RKO (cell line): ENCODE data around the gene KLHL29.

Source experiments
- DNase-seq: peaks from one replicate; pipeline ENCODE4 v3.0.0-alpha.2; 2016; ENCODE audit warnings: low spot score

KLHL29 gene

GRCh38 chr2:23449413-23449812 is 64.4 kb downstream of the KLHL29 start:
- DNase-seq, result no peak

DNA sequence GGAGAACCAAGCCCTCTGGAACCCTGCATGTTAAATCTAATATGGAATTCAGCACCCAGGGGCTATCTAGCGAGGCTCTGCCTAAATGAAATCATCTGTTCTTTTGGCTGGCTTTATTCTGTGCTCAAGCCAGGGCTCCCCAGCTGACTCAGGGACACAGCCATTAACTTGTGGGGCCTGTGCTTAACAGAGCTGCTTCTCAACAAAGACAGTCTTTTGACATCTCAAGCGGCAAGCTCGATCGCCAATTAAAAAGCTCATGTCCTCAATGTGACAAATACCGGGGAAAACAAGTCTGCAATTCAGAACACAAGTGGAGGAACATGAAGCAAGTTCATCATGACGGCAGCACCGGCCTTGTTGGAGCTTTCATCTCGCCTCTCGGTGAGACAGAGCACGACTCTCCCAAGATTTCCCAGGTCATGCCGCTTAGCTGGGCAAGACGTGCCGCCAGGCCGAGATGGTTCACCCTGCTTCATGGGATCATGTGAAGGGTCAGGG is 64.9 kb downstream of the KLHL29 start:
- no peak for DNase-seq

- no peak for DNase-seq
These were observed 67.4 kb downstream of the KLHL29 start for GRCh38 chr2:23452372-23452771.

- no peak for DNase-seq
These were observed 68.0 kb downstream of the KLHL29 start for GRCh38 chr2:23452853-23453420.

- DNase-seq, result no peak
These were observed 68.5 kb downstream of the KLHL29 start for GRCh38 chr2:23453432-23453831.

GRCh38 chr2:23453836-23454460 is 69.0 kb downstream of the KLHL29 start:
- DNase-seq, result no peak

DNA sequence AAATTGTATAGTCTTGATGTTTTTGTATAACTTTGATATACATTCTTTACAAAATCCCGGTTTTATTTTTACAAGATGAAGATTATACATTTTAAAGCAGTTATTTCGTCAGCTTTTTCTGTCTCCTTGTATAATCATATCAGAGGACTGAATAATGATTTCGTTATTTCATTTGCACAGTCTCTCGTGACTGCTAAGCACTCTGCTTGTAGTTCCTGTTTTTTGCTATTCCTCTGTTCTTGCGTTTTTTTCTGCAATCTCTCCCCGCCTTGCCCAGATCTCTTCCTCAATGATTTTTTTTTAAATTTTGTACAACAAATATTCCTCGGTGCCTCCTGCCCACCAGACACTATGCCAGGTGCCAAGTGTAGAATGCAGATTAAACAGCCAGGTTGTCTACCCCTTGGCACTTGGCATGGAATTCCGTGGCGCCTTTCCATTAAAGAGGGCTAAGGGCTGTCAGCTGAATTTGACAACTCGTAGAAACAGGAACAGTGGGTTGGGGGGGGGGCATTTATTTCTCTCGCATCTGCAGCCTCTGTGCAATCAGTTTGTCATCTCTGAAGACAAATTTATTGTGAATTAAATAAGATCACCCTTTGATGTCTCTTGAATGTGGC is 69.6 kb downstream of the KLHL29 start:
- DNase-seq, result no peak

DNA sequence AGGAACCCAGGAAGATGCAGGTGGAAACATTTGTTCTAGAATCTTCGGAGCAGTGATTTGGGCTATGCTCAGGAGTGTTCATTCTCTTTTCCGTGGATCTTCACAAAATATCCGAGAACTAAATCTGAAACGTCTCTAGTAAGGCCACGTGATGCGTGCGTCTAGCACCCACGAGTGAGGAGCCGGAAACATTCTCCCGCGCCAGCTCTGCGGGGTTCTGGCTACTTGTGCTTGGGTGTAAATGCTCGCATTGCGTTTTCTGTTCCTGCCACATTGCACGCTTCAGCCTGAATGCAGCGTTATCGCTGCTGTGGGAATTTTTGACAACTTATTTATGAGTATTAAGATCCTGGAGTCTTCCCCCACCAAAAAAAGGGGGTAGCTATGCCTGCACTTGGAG is 71.4 kb downstream of the KLHL29 start:
- no peak for DNase-seq

DNA sequence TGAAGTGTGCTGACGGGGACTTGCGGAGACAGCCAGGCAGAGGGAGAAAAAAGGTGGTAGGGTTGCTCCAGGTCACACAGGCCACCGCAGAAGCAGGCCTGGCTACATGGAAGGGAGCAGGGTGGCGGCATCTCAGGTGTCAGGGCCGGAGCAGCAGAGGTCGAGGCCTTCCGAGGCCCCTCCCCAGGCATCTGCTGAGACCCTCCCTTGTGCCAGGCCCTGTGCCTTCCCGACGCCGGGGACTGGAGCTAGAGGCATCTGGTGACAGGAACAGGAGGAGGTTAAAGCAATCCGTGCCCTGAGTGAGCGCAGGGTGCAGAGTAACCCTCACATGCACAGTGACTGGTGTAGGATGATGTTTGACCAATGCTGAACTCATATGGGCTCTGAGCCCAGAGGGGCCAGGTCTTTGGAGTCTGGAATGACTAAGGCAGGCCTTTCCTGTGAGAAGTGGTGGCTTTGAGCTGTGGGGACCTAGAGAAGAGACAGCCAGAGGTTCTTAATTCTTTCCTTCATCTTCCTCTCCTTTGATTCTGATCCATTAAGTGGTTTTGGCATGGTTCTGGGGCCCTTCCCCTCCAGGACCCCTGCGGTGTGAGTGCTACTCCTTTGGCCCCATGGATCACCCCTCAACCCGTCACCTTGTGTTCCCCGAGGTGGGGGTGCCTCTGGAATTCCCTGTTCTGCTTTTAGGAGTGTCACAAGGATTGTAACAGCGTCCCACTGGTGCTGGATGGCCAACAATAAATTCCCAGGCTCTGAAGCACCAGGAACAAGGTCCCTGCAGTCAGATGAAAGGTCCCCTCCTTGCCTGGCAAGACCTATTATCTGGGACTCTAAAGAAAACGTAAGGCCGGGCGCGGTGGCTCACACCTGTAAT is 72.1 kb downstream of the KLHL29 start:
- DNase-seq, result peak; percentile 4

DNA sequence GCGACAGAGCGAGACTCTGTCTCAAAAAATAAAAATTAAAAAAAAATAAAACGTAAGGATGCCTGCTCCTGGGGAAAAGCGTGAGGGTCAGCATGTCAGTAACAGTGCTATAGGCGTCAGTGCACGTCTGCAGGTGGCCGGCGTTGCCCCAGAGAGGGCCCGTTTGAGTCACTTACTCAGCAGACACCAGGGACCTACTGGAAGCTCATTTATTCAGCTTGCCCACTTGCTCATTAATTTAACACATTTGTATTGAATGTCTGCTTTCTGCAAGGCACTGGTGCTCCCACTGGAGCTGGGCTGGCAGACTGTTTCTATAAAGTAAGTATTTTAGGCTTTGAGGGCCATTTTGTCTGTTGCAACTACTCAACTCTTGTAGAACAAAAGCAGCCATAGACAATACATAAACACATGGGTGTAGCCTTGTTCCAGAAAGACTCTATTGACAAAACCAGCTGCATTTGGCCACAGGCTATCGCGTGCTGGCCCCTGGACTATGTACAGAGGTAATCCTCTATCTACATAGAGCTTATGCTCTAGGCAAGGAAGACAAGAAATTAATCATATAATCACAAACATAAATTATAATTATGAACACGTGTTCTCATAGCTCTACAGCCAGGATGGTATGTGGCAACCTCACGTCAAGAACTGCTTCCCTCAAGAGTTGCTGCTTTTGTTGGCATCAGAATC is 73.2 kb downstream of the KLHL29 start:
- no peak for DNase-seq

DNA sequence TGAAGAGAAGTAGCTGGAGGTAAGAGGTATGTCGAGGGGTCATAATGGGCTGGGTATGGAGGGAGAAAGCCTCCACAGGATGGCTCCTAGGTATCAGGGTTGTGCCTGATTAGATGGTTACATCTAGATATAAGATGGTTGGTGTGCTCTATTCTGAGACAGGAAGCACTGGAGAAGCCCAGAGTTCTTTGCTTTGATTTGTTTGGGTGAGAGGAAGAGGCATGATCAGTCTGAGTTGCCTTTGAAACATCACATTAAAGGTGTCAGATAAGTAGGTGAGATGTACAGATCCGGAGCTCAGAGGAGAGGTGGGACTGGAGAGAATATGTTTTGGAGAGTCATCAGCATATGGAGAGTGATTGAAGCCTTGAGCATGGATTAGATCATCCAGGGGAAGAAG is 74.1 kb downstream of the KLHL29 start:
- no peak for DNase-seq

- peak; percentile 45 for DNase-seq
These were observed 75.2 kb downstream of the KLHL29 start for GRCh38 chr2:23460228-23460627.

- no peak for DNase-seq
These were observed 76.0 kb downstream of the KLHL29 start for GRCh38 chr2:23460993-23461392.

DNA sequence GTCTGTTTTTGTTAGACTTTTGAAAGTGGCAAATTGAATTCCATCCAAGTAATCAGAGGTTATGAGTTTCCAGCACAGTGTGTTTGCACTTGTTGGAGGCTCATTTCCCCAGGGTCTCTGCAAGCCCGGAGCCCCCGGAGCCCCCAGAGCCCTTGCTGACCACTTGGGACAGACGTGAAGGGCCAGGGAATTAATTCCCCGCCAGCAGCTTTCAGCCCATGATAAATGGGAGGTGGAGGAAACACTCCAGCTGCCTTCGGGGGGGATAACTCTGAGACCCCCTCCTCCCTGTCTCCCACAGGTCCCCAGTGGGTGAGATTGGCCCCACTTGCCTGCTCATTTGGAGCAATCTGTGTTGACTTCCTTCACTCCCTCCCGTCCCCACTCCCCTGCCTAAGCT is 79.2 kb downstream of the KLHL29 start:
- DNase-seq, result no peak

DNA sequence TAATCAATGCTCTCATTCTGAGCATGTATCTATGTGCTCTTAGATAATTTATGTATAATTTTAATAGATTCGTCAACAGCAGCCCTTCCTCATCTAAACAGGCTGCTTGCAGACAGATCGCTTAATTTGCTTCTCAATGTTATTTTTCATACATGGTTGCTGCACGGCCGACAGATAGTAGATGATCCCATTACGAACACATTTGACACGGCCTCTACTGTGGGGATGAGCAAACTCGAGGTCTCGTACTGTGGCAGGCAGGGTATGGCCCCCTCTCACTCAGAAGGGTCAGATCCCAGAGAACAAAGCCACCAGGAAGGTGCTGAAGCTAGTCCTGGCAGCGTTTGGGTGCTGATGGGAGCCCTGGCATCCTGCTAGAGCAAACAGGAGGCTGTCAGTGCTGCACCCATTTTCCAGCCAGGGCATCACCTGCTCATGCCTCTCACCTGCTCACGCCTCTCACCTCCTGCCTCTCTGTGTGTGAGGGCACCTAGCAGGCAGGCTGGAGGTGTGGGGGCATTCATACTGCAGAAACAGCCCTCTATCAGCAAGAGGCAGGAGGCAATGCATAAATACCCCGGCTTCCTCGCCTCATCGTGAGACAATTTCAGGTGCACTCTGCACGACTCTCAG is 80.0 kb downstream of the KLHL29 start:
- DNase-seq, result no peak

DNA sequence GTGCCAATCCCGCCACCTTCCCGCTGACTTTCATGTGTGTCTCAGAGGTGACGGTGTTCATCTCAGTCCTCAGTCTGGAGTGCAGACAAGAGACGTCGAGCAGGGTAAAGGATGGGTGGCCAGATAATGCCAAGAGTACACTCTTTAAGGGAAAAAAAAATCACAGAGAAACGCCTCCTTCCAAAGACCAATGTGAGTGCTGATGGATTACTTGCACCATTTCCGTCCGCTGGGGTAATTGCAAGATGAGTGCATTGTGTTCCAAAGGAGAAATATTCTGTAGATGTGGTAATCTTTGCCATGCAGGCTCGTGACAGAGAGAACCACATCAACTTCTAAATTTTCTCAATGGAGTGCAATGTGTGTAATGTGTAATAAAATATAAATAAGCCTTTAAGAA is 81.0 kb downstream of the KLHL29 start:
- DNase-seq, result no peak

- no peak for DNase-seq
These were observed 82.6 kb downstream of the KLHL29 start for GRCh38 chr2:23467618-23468017.

DNA sequence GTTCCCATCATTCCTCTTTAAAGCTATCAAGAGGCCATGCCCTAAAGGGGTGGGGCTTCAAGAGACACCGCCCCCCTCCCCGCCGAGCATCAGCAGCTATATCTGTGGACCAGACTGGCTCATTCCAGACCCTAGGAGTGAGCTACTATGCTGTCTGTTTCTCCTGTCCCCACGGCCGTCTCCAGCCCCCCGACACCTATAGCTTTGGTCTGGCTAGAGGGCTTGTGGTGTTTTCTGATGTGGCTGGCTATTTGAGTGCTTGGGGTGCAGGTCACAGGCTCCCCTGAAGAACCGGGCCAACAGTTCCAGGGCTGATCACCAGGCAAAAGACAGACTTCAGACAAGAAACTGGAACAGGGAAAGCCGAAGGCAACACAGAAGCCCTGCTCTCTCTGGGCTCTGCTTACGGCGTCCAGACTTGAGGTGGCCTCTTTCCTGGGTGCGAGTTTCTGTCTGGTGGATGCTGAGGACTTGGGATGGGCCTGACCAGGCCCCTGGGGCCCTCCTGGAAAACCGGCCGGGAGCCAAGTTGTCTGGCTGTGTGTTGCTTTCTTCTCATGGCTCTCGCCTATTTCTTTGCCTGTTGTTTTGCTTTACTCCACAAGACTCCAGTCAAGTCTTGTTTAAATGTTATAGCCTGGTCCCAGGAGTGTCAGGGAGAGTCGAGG is 83.6 kb downstream of the KLHL29 start:
- DNase-seq, result no peak

- no peak for DNase-seq
These were observed 84.2 kb downstream of the KLHL29 start for GRCh38 chr2:23469142-23469540.

- DNase-seq, result no peak
These were observed 90.1 kb downstream of the KLHL29 start for GRCh38 chr2:23475036-23475435.

DNA sequence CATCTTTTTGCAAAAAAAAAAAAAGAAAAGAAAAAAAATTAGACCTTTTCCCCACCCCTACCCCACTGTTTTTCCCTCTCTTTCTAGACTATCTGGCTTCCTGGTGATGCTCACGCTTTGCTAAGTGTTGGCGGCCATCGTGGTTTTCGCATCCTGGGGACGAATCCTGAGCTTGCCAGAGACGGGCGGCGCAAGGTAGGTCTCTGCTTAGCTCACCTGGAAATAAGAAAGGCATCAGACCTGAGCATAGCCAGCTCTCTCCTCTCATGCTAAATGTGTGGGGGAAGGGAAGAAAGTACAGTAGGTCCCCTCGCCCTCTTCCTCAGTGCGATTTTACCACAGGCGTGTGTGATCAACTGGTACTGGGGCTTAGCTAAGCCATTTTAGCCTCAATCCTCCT is 90.5 kb downstream of the KLHL29 start:
- no peak for DNase-seq
